Stimulated activated CD4-positive, alpha-beta T cell treated with anti-CD3 and anti-CD28 coated beads, Interleukin-4, amount 100 ng/mL, for 48 hours (primary cell): Measurements from ENCODE around the gene EVA1A.

Source experiments
- DNase-seq, 2 donors: peaks; one replicate each; pipeline ENCODE4 v3.0.0-alpha.2; 2020; ENCODE audit warnings: low read depth in 2 of 2

The EVA1A gene

GRCh38 chr2:75541430-75541829 is 19.3 kb downstream of the EVA1A start:
- no peak for DNase-seq

GRCh38 chr2:75540994-75541393 is 19.7 kb downstream of the EVA1A start:
- DNase-seq = no peak

GRCh38 chr2:75539955-75540716 is 20.6 kb downstream of the EVA1A start:
- no peak for DNase-seq

GRCh38 chr2:75538521-75539490 is 21.9 kb downstream of the EVA1A start:
- DNase-seq = no peak

GRCh38 chr2:75537658-75538057 is 23.1 kb downstream of the EVA1A start:
- DNase-seq = no peak

GRCh38 chr2:75533135-75533534 is 27.6 kb downstream of the EVA1A start:
- no peak for DNase-seq

GRCh38 chr2:75532488-75532887 is 28.3 kb downstream of the EVA1A start:
- DNase-seq = no peak

- no peak for DNase-seq
Observed at GRCh38 chr2:75528221-75528977, 32.3 kb downstream of the EVA1A start.

GRCh38 chr2:75527676-75528075 is 33.1 kb downstream of the EVA1A start:
- no peak for DNase-seq

GRCh38 chr2:75526842-75527241 is 33.9 kb downstream of the EVA1A start:
- no peak for DNase-seq

- DNase-seq = no peak
Observed at GRCh38 chr2:75525434-75526310, 35.1 kb downstream of the EVA1A start.

GRCh38 chr2:75524276-75524911 is 36.3 kb downstream of the EVA1A start:
- DNase-seq = no peak

- DNase-seq = no peak
Observed at GRCh38 chr2:75523313-75524275, 37.1 kb downstream of the EVA1A start.

GRCh38 chr2:75522543-75523312 is 38.0 kb downstream of the EVA1A start:
- no peak for DNase-seq

- DNase-seq = no peak
Observed at GRCh38 chr2:75521225-75521872, 39.4 kb downstream of the EVA1A start.

- DNase-seq = no peak
Observed at GRCh38 chr2:75519843-75520242, 40.9 kb downstream of the EVA1A start.

- DNase-seq = no peak
Observed at GRCh38 chr2:75518638-75519465, 41.9 kb downstream of the EVA1A start.
